Measurements from ENCODE around the gene DST.

Gene DST

GRCh38 chr6:56483929-56484328 is 158.8 kb downstream of the DST start:
- DNase-seq (ENCODE audit: low read depth in 2 of 2), result no peak

- no peak for DNase-seq (ENCODE audit: low read depth in 2 of 2)
Measured at GRCh38 chr6:56482525-56482924, 160.2 kb downstream of the DST start.

- DNase-seq (ENCODE audit: low read depth in 2 of 2), result no peak
Measured at GRCh38 chr6:56481957-56482356, 160.7 kb downstream of the DST start.

GRCh38 chr6:56480654-56481337 is 161.9 kb downstream of the DST start:
- DNase-seq (ENCODE audit: low read depth in 2 of 2), result no peak

GRCh38 chr6:56480246-56480645 is 162.4 kb downstream of the DST start:
- no peak for DNase-seq (ENCODE audit: low read depth in 2 of 2)

- DNase-seq (ENCODE audit: low read depth in 2 of 2), result no peak
Measured at GRCh38 chr6:56479381-56479780, 163.3 kb downstream of the DST start.

GRCh38 chr6:56478202-56478601 is 164.5 kb downstream of the DST start:
- DNase-seq (ENCODE audit: low read depth in 2 of 2), result no peak

GRCh38 chr6:56477241-56477640 is 165.4 kb downstream of the DST start:
- DNase-seq (ENCODE audit: low read depth in 2 of 2), result no peak

- no peak for DNase-seq (ENCODE audit: low read depth in 2 of 2)
Measured at GRCh38 chr6:56475736-56476457, 166.8 kb downstream of the DST start.

- DNase-seq (ENCODE audit: low read depth in 2 of 2), result no peak
Measured at GRCh38 chr6:56474532-56474931, 168.2 kb downstream of the DST start.

- DNase-seq (ENCODE audit: low read depth in 2 of 2), result no peak
Measured at GRCh38 chr6:56463443-56463842, 179.2 kb downstream of the DST start.

GRCh38 chr6:56459030-56459805 is 183.5 kb downstream of the DST start:
- DNase-seq (ENCODE audit: low read depth in 2 of 2), result no peak

GRCh38 chr6:56458324-56458884 is 184.3 kb downstream of the DST start:
- DNase-seq (ENCODE audit: low read depth in 2 of 2), result no peak

GRCh38 chr6:56456785-56457184 is 185.9 kb downstream of the DST start:
- DNase-seq (ENCODE audit: low read depth in 2 of 2), result no peak

GRCh38 chr6:56450882-56451739 is 191.6 kb downstream of the DST start:
- no peak for DNase-seq (ENCODE audit: low read depth in 2 of 2)

- no peak for DNase-seq (ENCODE audit: low read depth in 2 of 2)
Measured at GRCh38 chr6:56450376-56450775, 192.3 kb downstream of the DST start.

GRCh38 chr6:56448046-56448445 is 194.6 kb downstream of the DST start:
- no peak for DNase-seq (ENCODE audit: low read depth in 2 of 2)

- no peak for DNase-seq (ENCODE audit: low read depth in 2 of 2)
Measured at GRCh38 chr6:56445818-56446217, 196.9 kb downstream of the DST start.

GRCh38 chr6:56444855-56445254 is 197.8 kb downstream of the DST start:
- DNase-seq (ENCODE audit: low read depth in 2 of 2), result no peak

GRCh38 chr6:56440551-56440981 is 202.1 kb downstream of the DST start:
- no peak for DNase-seq (ENCODE audit: low read depth in 2 of 2)

GRCh38 chr6:56437171-56437900 is 205.4 kb downstream of the DST start:
- DNase-seq (ENCODE audit: low read depth in 2 of 2), result no peak

Measured in stimulated activated CD8-positive, alpha-beta memory T cell treated with anti-CD3 and anti-CD28 coated beads, Interleukin-7, amount 100 ng/mL, for 1 hour (primary cell).